Ascending aorta (tissue), 2 donors: ENCODE results near the gene ANKRD29. TPM values are rescaled to one million over a fixed set of nuclear protein-coding genes. Genes with fewer than 3 reads are reported as not detected.
A peak's percentile ranks its signal among the peaks of the same experiment; 100 is the strongest.

ENCODE experiments used
- DNase-seq, 2 donors: peaks; one replicate each; pipeline ENCODE4 v3.0.0-alpha.2; 2019; ENCODE audit warnings: low spot score in 2 of 2
- H3K27ac ChIP-seq, 2 donors: fragments of 200-600 bp; sonication (generic); one replicate each; pipeline ENCODE4 v1.5.1; 2016 to 2017; ENCODE audit warnings: mild to moderate bottlenecking in 1 of 2
- H3K27me3 ChIP-seq: fragments of 200-600 bp; sonication (generic); one replicate; pipeline ENCODE4 v1.5.1; 2017
- H3K36me3 ChIP-seq, 2 donors: fragments of 200-600 bp; sonication (generic); one replicate each; pipeline ENCODE4 v1.5.1; 2016
- H3K4me1 ChIP-seq, 2 donors: fragments of 200-600 bp; sonication (generic); one replicate each; pipeline ENCODE4 v1.5.1; 2016 to 2017; ENCODE audit warnings: mild to moderate bottlenecking in 1 of 2
- H3K4me3 ChIP-seq, 2 donors: fragments of 200-600 bp; sonication (generic); one replicate each; pipeline ENCODE4 v1.5.1; 2016 to 2017; ENCODE audit warnings: mild to moderate bottlenecking in 1 of 2
- H3K9me3 ChIP-seq, 2 donors: fragments of 200-600 bp; sonication (generic); one replicate each; pipeline ENCODE4 v1.5.1; 2016
- CTCF ChIP-seq, 3 experiments: fragments of 200-600 bp in 2 of 3; fragments of 450-650 bp in 1 of 3; sonication (generic) in 2 of 3; IDR thresholded peaks; one replicate each; pipeline ENCODE4 v1.5.1; 2016 to 2019; ENCODE audit warnings: antibody characterized with exemption in 3 of 3, mild to moderate bottlenecking in 1 of 3, moderate library complexity in 1 of 3
- intact Hi-C: fragments of 100-400 bp; cut with DNase I; formaldehyde crosslinking; loops from one replicate; pipeline ENCODE4 v1.15.1; 2023
- total RNA-seq: library from RNA; depleted of rRNA; stranded (reverse); fragments of >200 nt; gene quantifications from one replicate; pipeline ENCODE4 v1.1.0, GENCODE V29; 2016

The ANKRD29 gene
- total RNA-seq, 1 donor from 2014 or later: 118 TPM

GRCh38 chr18:23627321-23627720 is 35.4 kb downstream of the ANKRD29 start:
- Histone ChIP-seq H3K27ac (no peak overlapping the region), H3K9me3 (no peaks in the 10 kb centered on the region), H3K4me1 (no peaks in the 10 kb centered on the region), H3K36me3 (no peaks in the 10 kb centered on the region), H3K27me3 (no peaks in the 10 kb centered on the region), H3K4me3 (no peak overlapping the region)
- DNase-seq: peak in 1 of 2 donors; percentile 4
- no peak for TF ChIP-seq CTCF (IDR thresholded peaks at IDR 0.05)
- intact Hi-C loops: no loop called here

- H3K27me3 ChIP-seq: no peaks in the 10 kb centered on the region
- DNase-seq: no peak
- H3K4me1 ChIP-seq: no peaks in the 10 kb centered on the region
- H3K36me3 ChIP-seq: no peaks in the 10 kb centered on the region
- no peak for TF ChIP-seq CTCF (IDR thresholded peaks at IDR 0.05)
- no peak overlapping the region for H3K4me3 ChIP-seq
- H3K27ac ChIP-seq: no peak overlapping the region
- intact Hi-C loops: no loop called here
- no peaks in the 10 kb centered on the region for H3K9me3 ChIP-seq
These were observed 36.0 kb downstream of the ANKRD29 start for GRCh38 chr18:23626451-23627279.

- DNase-seq: no peak
- Histone ChIP-seq H3K36me3 (no peaks in the 10 kb centered on the region), H3K4me3 (no peak overlapping the region), H3K27ac (no peak overlapping the region), H3K27me3 (no peaks in the 10 kb centered on the region), H3K4me1 (peaks cover 0 to 4% of the 10 kb centered on the region in 2 donors), H3K9me3 (no peaks in the 10 kb centered on the region)
- intact Hi-C loops: loop anchor here (2.0 kb wide), 1 partner anchor 496 kb away; no protein-coding TSS in a partner anchor
- no peak for TF ChIP-seq CTCF (IDR thresholded peaks at IDR 0.05)
These were observed 39.7 kb downstream of the ANKRD29 start for GRCh38 chr18:23623040-23623439.

- Histone ChIP-seq H3K4me3 (peak overlapping the region; percentile 55 to 72), H3K4me1 (peaks cover 0 to 4% of the 10 kb centered on the region in 2 donors), H3K27ac (peak overlapping the region in 1 of 2 donors; percentile 21), H3K27me3 (no peaks in the 10 kb centered on the region), H3K36me3 (no peaks in the 10 kb centered on the region), H3K9me3 (no peaks in the 10 kb centered on the region)
- peak in 1 of 3 experiments; percentile 5 for TF ChIP-seq CTCF (IDR thresholded peaks at IDR 0.05)
- intact Hi-C loops: no loop called here
- DNase-seq: no peak
These were observed 43.3 kb downstream of the ANKRD29 start for GRCh38 chr18:23619388-23619881.

GRCh38 chr18:23618862-23619387 is 43.8 kb downstream of the ANKRD29 start:
- intact Hi-C loops: no loop called here
- H3K27ac ChIP-seq: peak overlapping the region in 1 of 2 donors; percentile 21
- peak overlapping the region; percentile 55 to 72 for H3K4me3 ChIP-seq
- TF ChIP-seq CTCF (IDR thresholded peaks at IDR 0.05): no peak
- no peaks in the 10 kb centered on the region for H3K27me3 ChIP-seq
- H3K4me1 ChIP-seq: peaks cover 0 to 4% of the 10 kb centered on the region in 2 donors
- no peaks in the 10 kb centered on the region for H3K9me3 ChIP-seq
- H3K36me3 ChIP-seq: no peaks in the 10 kb centered on the region
- DNase-seq: no peak
